ENCODE measurements around the gene ZSCAN32. TPM values are rescaled to one million over a fixed set of nuclear protein-coding genes. Genes with fewer than 3 reads are reported as not detected.

The ZSCAN32 gene
- total RNA-seq: 10 to 100 TPM; 10.8 to 11.9 TPM
- long read RNA-seq, donor 1, partial matches to known transcripts: 0 of 5 reads
- long read RNA-seq, donor 1, other reads (novel, unspliced or antisense): 2 of 5 reads
- long read RNA-seq, donor 2, transcript ZSCAN32-202 (7 exons, 3,173 nt): major isoform, 5 of 25 reads
- long read RNA-seq, donor 2, partial matches to known transcripts: 1 of 25 reads
- long read RNA-seq, donor 2, other reads (novel, unspliced or antisense): 11 of 25 reads

- peak; percentile 100 for DNase-seq (ENCODE audit: low spot score)
- intact Hi-C loops (cut with DNase I): loop anchor here in 1 of 2 donors (10.0 kb wide), 1 partner anchor 54 kb away; no protein-coding TSS in a partner anchor
Measured at GRCh38 chr16:3400779-3401688, at the start of gene ZSCAN32, which contains the start of gene ZNF174. TSS of gene ZSCAN32 (minus strand) at chr16:3401004. CDS start at chr16:3397557, 3,447 bp downstream. TSS of gene ZNF174 (plus strand) at chr16:3401215. CDS start at chr16:3402005, 790 bp downstream.

GRCh38 chr16:3444032-3444388 is 43.2 kb upstream of the ZSCAN32 start:
- intact Hi-C loops (cut with DNase I): no loop called here
- DNase-seq (ENCODE audit: low spot score): no peak

GRCh38 chr16:3443108-3444031 is 42.6 kb upstream of the ZSCAN32 start, which contains the start of the genes NAA60 and ZNF597:
TSS of gene NAA60 (plus strand) at chr16:3443680. CDS start at chr16:3476228, 32,548 bp downstream.
TSS of gene ZNF597 (minus strand) at chr16:3443504. CDS start at chr16:3443153, 351 bp downstream.
- intact Hi-C loops (cut with DNase I): no loop called here
- peak; percentile 93 for DNase-seq (ENCODE audit: low spot score)

GRCh38 chr16:3439637-3440036 is 38.8 kb upstream of the ZSCAN32 start:
- intact Hi-C loops (cut with DNase I): loop anchor here in 1 of 2 donors (10.0 kb wide), 1 partner anchor 75 kb away; no protein-coding TSS in a partner anchor
- no peak for DNase-seq (ENCODE audit: low spot score)

- no peak for DNase-seq (ENCODE audit: low spot score)
- intact Hi-C loops (cut with DNase I): loop anchor here in 1 of 2 donors (10.0 kb wide), 1 partner anchor 70 kb away; no protein-coding TSS in a partner anchor
Measured at GRCh38 chr16:3434373-3434772, 33.6 kb upstream of the ZSCAN32 start.

GRCh38 chr16:3431779-3432219 is 31.0 kb upstream of the ZSCAN32 start:
- DNase-seq (ENCODE audit: low spot score): peak; percentile 89

GRCh38 chr16:3413730-3414379 is 13.1 kb upstream of the ZSCAN32 start:
- intact Hi-C loops (cut with DNase I): no loop called here

More at GRCh38 chr16:3431779-3432219, 31.0 kb upstream of the ZSCAN32 start:
- intact Hi-C loops (cut with DNase I): loop anchor here in 1 of 2 donors (10.0 kb wide), 1 partner anchor 67 kb away; no protein-coding TSS in a partner anchor

GRCh38 chr16:3408561-3409197 is 7.9 kb upstream of the ZSCAN32 start:
- DNase-seq (ENCODE audit: low spot score): no peak
- intact Hi-C loops (cut with DNase I): loop anchor here in 1 of 2 donors (10.0 kb wide), 1 partner anchor 46 kb away; no protein-coding TSS in a partner anchor

More at GRCh38 chr16:3413730-3414379, 13.1 kb upstream of the ZSCAN32 start:
- DNase-seq (ENCODE audit: low spot score): no peak

GRCh38 chr16:3401719-3402397 is 1.1 kb upstream of the ZSCAN32 start:
- intact Hi-C loops (cut with DNase I): loop anchor here in 1 of 2 donors (10.0 kb wide), 1 partner anchor 53 kb away; no protein-coding TSS in a partner anchor
- DNase-seq (ENCODE audit: low spot score): no peak

GRCh38 chr16:3400446-3400778 is 392 bp downstream of the ZSCAN32 start:
- no peak for DNase-seq (ENCODE audit: low spot score)
- intact Hi-C loops (cut with DNase I): loop anchor here in 1 of 2 donors (10.0 kb wide), 1 partner anchor 54 kb away; no protein-coding TSS in a partner anchor

- DNase-seq (ENCODE audit: low spot score): no peak
- intact Hi-C loops (cut with DNase I): loop anchor here (5.0 to 10.0 kb wide), 2 partner anchors 78 to 85 kb away; partner anchors contain the start of genes TIGD7 (in 1 of the 2) and ZNF75A (in 1 of the 2)
Measured at GRCh38 chr16:3389663-3390338, 11.0 kb downstream of the ZSCAN32 start.

- intact Hi-C loops (cut with DNase I): loop anchor here in 1 of 2 donors (5.0 kb wide), 1 partner anchor 76 kb away; no protein-coding TSS in a partner anchor
- DNase-seq (ENCODE audit: low spot score): no peak
Measured at GRCh38 chr16:3388325-3388724, 12.5 kb downstream of the ZSCAN32 start.

GRCh38 chr16:3383045-3383448 is 17.8 kb downstream of the ZSCAN32 start:
- intact Hi-C loops (cut with DNase I): no loop called here
- DNase-seq (ENCODE audit: low spot score): no peak

- no peak for DNase-seq (ENCODE audit: low spot score)
- intact Hi-C loops (cut with DNase I): no loop called here
Measured at GRCh38 chr16:3377917-3378316, 22.9 kb downstream of the ZSCAN32 start.

GRCh38 chr16:3375680-3376079 is 25.1 kb downstream of the ZSCAN32 start:
- no peak for DNase-seq (ENCODE audit: low spot score)
- intact Hi-C loops (cut with DNase I): no loop called here

GRCh38 chr16:3369073-3369472 is 31.7 kb downstream of the ZSCAN32 start:
- intact Hi-C loops (cut with DNase I): loop anchor here in 1 of 2 donors (10.0 kb wide), 1 partner anchor 66 kb away; no protein-coding TSS in a partner anchor
- DNase-seq (ENCODE audit: low spot score): no peak
